Lung (tissue), 12 donors: ENCODE measurements around the gene NCBP1. TPM values are rescaled to one million over a fixed set of nuclear protein-coding genes. Genes with fewer than 3 reads are reported as not detected.

Experiments used
- ATAC-seq: fragments of 200-7000 bp; cut with Tn5 transposase; one replicate; pipeline ENCODE4 v1.9.1; 2020; ENCODE audit warnings: moderate number of reproducible peaks; ENCODE audit not compliant: insufficient read depth, low FRiP score
- DNase-seq, 3 donors: peaks; one replicate each; pipeline ENCODE4 v3.0.0-alpha.2; 2013 to 2017
- H3K27ac ChIP-seq, 2 donors: one replicate each; pipeline ENCODE4 v1.5.1; 2013; ENCODE audit warnings: mild to moderate bottlenecking in 2 of 2, moderate library complexity in 2 of 2, control low read depth in 1 of 2, inconsistent platforms in 1 of 2, low read depth in 1 of 2, low read length in 1 of 2
- H3K27me3 ChIP-seq, 3 donors: one replicate each; pipeline ENCODE4 v1.5.1; 2013; ENCODE audit warnings: low read length in 2 of 3; ENCODE audit not compliant: control insufficient read depth in 3 of 3, insufficient read depth in 3 of 3
- H3K36me3 ChIP-seq, 4 donors: one replicate each; pipeline ENCODE4 v1.5.1; 2013; ENCODE audit warnings: low read length in 4 of 4, mild to moderate bottlenecking in 1 of 4, moderate library complexity in 1 of 4; ENCODE audit not compliant: control insufficient read depth in 4 of 4, insufficient read depth in 4 of 4
- H3K4me1 ChIP-seq, 5 donors: one replicate each; pipeline ENCODE4 v1.5.1; 2013; ENCODE audit warnings: low read length in 5 of 5, mild to moderate bottlenecking in 2 of 5, moderate library complexity in 1 of 5; ENCODE audit not compliant: control insufficient read depth in 5 of 5, insufficient read depth in 5 of 5
- H3K4me3 ChIP-seq: one replicate; pipeline ENCODE4 v1.5.1; 2013; ENCODE audit warnings: mild to moderate bottlenecking, control low read depth, moderate library complexity
- H3K9ac ChIP-seq, 2 donors: one replicate each; pipeline ENCODE4 v1.5.1; 2013; ENCODE audit warnings: low read length in 2 of 2, control low read depth in 1 of 2; ENCODE audit not compliant: insufficient read depth in 1 of 2
- H3K9me3 ChIP-seq, 4 donors: one replicate each; pipeline ENCODE4 v1.5.1; 2013; ENCODE audit warnings: low read length in 3 of 4, mild to moderate bottlenecking in 1 of 4, moderate library complexity in 1 of 4; ENCODE audit not compliant: control insufficient read depth in 4 of 4, insufficient read depth in 3 of 4
- WGBS, 2 donors: extraction: QIAGEN DNeasy Blood & Tissue Kit; methylation state at CpG; one replicate each; pipeline ENCODE4 v1.1.7; 2013; 5-methylcytosine and 5-hydroxymethylcytosine counted together
- polyA plus RNA-seq, 2 donors: library from polyadenylated mRNA; stranded (reverse); fragments of 200-250 nt; gene quantifications; one replicate each; pipeline ENCODE4 v1.2.1, GENCODE V29; 2013
- total RNA-seq, 2 donors: library from RNA; depleted of rRNA in 1 of 2; stranded (reverse); fragments of >200 nt in 1 of 2; gene quantifications; one replicate each; pipeline ENCODE4 v1.2.1, GENCODE V29; 2014 to 2021
- TF ChIP-seq, protein P1 (sequence below): IDR thresholded peaks from 2 replicates; pipeline ENCODE4 v1.5.1; 2012; ENCODE audit warnings: mild to moderate bottlenecking; ENCODE audit errors: control extremely low read depth, extremely low read depth
- donor health status: control.
- donor health status: control.
- donor health status: Bipolar disorder and iron deficiency.
- donor health status: healthy.
- donor health status: DM: yes; HTN: yes; CAD: no.

The NCBP1 gene
- total and polyA plus RNA-seq, 4 donors, result 6.5 to 30.0 (median 18.1) TPM

- TF ChIP-seq, protein P1, sequence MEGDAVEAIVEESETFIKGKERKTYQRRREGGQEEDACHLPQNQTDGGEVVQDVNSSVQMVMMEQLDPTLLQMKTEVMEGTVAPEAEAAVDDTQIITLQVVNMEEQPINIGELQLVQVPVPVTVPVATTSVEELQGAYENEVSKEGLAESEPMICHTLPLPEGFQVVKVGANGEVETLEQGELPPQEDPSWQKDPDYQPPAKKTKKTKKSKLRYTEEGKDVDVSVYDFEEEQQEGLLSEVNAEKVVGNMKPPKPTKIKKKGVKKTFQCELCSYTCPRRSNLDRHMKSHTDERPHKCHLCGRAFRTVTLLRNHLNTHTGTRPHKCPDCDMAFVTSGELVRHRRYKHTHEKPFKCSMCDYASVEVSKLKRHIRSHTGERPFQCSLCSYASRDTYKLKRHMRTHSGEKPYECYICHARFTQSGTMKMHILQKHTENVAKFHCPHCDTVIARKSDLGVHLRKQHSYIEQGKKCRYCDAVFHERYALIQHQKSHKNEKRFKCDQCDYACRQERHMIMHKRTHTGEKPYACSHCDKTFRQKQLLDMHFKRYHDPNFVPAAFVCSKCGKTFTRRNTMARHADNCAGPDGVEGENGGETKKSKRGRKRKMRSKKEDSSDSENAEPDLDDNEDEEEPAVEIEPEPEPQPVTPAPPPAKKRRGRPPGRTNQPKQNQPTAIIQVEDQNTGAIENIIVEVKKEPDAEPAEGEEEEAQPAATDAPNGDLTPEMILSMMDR, result no peak
- H3K4me1 ChIP-seq, result peaks cover 0 to 2% (median 0%) of the 10 kb centered on the region in 5 donors
- H3K27ac ChIP-seq, result no peak overlapping the region
- ATAC-seq, result no peak
- WGBS, 2 donors, result 94 to 95% methylated on average over 3 of the region's 3 CpGs
- H3K4me3 ChIP-seq, result no peak overlapping the region
- no peaks in the 10 kb centered on the region for H3K27me3 ChIP-seq
- H3K9me3 ChIP-seq, result no peaks in the 10 kb centered on the region
- H3K9ac ChIP-seq, result no peak overlapping the region
- peaks cover 38 to 65% (median 51%) of the 10 kb centered on the region in 4 donors for H3K36me3 ChIP-seq
- DNase-seq, result no peak
These were observed 34.9 kb downstream of the NCBP1 start for GRCh38 chr9:97668485-97668884.

DNA sequence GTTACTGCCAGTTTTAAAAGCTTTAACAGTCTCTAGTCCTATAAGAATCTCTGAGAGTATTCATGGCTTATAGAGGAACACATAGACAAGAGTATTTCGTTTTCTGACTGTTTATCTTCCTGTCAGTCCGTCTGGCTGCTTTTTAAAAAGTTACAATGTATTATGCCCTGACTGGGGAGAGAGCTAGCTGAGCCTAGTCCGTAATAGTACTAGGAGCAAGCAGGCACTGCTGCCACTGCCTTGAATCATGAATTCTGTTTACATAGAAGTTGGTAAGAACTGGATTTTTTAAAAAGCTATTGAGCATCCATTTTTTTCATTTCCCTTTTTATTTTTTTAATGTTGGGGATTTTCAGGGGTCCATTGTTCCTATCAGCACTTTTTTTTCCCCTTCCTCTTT lies 37.0 kb downstream of the NCBP1 start:
- Histone ChIP-seq H3K4me1 (peaks cover 0 to 2% (median 0%) of the 10 kb centered on the region in 5 donors), H3K36me3 (peaks cover 35 to 63% (median 54%) of the 10 kb centered on the region in 4 donors), H3K4me3 (no peak overlapping the region), H3K27me3 (no peaks in the 10 kb centered on the region), H3K9me3 (no peaks in the 10 kb centered on the region), H3K9ac (no peak overlapping the region), H3K27ac (no peak overlapping the region)
- DNase-seq (no peak), ATAC-seq (no peak)
- TF ChIP-seq, protein P1, result no peak
- WGBS, 2 donors, result 75 to 90% methylated on average over 3 of the region's 3 CpGs

DNA sequence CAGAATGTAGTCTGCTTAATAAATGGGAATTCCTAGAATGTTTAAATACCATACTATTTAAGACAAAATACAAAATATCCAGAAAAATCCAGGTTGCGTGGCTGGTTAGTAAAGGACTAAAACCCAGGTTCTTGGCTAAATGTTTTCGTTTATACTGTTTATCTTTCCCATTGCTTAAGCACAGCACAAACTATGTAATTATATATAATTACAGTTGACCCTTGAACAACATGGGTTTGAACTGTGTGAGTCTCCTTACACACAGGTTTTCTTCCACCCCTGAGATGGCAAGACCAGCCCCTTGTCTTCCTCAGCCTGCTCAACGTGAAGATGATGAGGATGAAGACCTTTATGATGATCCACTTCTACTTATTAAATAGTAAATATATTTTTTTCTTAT lies 38.8 kb downstream of the NCBP1 start:
- TF ChIP-seq, protein P1, result no peak
- no peaks in the 10 kb centered on the region for H3K27me3 ChIP-seq
- 94 to 97% methylated on average over 3 of the region's 3 CpGs for WGBS, 2 donors
- DNase-seq (no peak), ATAC-seq (no peak)
- peaks cover 0 to 2% (median 0%) of the 10 kb centered on the region in 5 donors for H3K4me1 ChIP-seq
- H3K9me3 ChIP-seq, result no peaks in the 10 kb centered on the region
- peaks cover 33 to 56% (median 43%) of the 10 kb centered on the region in 4 donors for H3K36me3 ChIP-seq
- no peak overlapping the region for H3K27ac ChIP-seq
- no peak overlapping the region for H3K4me3 ChIP-seq
- no peak overlapping the region for H3K9ac ChIP-seq

- DNase-seq (no peak), ATAC-seq (no peak)
- WGBS, 2 donors, result 92 to 93% methylated on average over 3 of the region's 3 CpGs
- TF ChIP-seq, protein P1, result no peak
- Histone ChIP-seq H3K27me3 (no peaks in the 10 kb centered on the region), H3K27ac (no peak overlapping the region), H3K4me3 (no peak overlapping the region), H3K4me1 (peaks cover 0 to 2% (median 0%) of the 10 kb centered on the region in 5 donors), H3K9ac (no peak overlapping the region), H3K36me3 (peaks cover 25 to 50% (median 36%) of the 10 kb centered on the region in 4 donors), H3K9me3 (no peaks in the 10 kb centered on the region)
These were observed 40.3 kb downstream of the NCBP1 start for GRCh38 chr9:97673922-97674321.
